Keratinocyte (primary cell): ENCODE results near the gene NRP2. TPM values are rescaled to one million over a fixed set of nuclear protein-coding genes. Genes with fewer than 3 reads are reported as not detected.

Experiments
- DNase-seq: peaks from one replicate; pipeline ENCODE4 v3.0.0-alpha.2; 2011; ENCODE audit warnings: low read depth, missing footprints, low spot score
- FAIRE-seq: peaks from 2 replicates; lab custom pipeline; 2011; peaks lifted over from hg19 to GRCh38; lab: Jason Lieb, UNC
- H2AFZ ChIP-seq: 2 replicates; pipeline ENCODE4 v1.6.0; 2012; ENCODE audit warnings: low read length, control low read depth, inconsistent platforms; ENCODE audit not compliant: control insufficient read depth
- H3K27ac ChIP-seq: 2 replicates; pipeline ENCODE4 v1.5.1; 2011; ENCODE audit warnings: low read length; ENCODE audit not compliant: control insufficient read depth, insufficient read depth
- H3K27me3 ChIP-seq: 3 replicates; pipeline ENCODE4 v1.6.0; 2011; ENCODE audit warnings: low read length; ENCODE audit not compliant: control insufficient read depth, insufficient read depth; ENCODE audit errors: extremely low read depth
- H3K36me3 ChIP-seq, 2 experiments: 2 replicates in 1 of 2; 3 replicates in 1 of 2; pipeline ENCODE4 v1.5.1; 2011; ENCODE audit warnings: low read length in 2 of 2, mild to moderate bottlenecking in 1 of 2; ENCODE audit not compliant: control insufficient read depth in 2 of 2, insufficient read depth in 2 of 2; ENCODE audit errors: extremely low read depth in 1 of 2
- H3K4me1 ChIP-seq: 3 replicates; pipeline ENCODE4 v1.5.1; 2011; ENCODE audit warnings: low read length; ENCODE audit not compliant: control insufficient read depth, insufficient read depth; ENCODE audit errors: extremely low read depth
- H3K4me2 ChIP-seq: 3 replicates; pipeline ENCODE4 v1.6.0; 2011; ENCODE audit warnings: low read depth, low read length; ENCODE audit not compliant: control insufficient read depth, insufficient read depth; ENCODE audit errors: extremely low read depth
- H3K4me3 ChIP-seq, 3 experiments: fragments of 200-600 bp in 1 of 3; sonication (generic) in 1 of 3; 2 replicates in 2 of 3; 3 replicates in 1 of 3; pipeline ENCODE4 v1.5.1; 2011 to 2016; ENCODE audit warnings: low read length in 3 of 3, mild to moderate bottlenecking in 3 of 3, control low read depth in 2 of 3, inconsistent platforms in 1 of 3, low read depth in 1 of 3, mixed read lengths in 1 of 3, mixed run types in 1 of 3, moderate library complexity in 1 of 3; ENCODE audit not compliant: control insufficient read depth in 2 of 3, insufficient read depth in 2 of 3; ENCODE audit errors: extremely low read depth in 1 of 3
- H3K79me2 ChIP-seq: 2 replicates; pipeline ENCODE4 v1.6.0; 2012; ENCODE audit warnings: low read length; ENCODE audit not compliant: control insufficient read depth, insufficient read depth
- H3K9ac ChIP-seq: 3 replicates; pipeline ENCODE4 v1.6.0; 2011; ENCODE audit warnings: low read length; ENCODE audit not compliant: control insufficient read depth, insufficient read depth; ENCODE audit errors: extremely low read depth
- H3K9me1 ChIP-seq: 3 replicates; pipeline ENCODE4 v1.6.0; 2011; ENCODE audit warnings: low read length; ENCODE audit not compliant: control insufficient read depth, insufficient read depth; ENCODE audit errors: extremely low read depth
- H3K9me3 ChIP-seq: 2 replicates; pipeline ENCODE4 v1.5.1; 2012; ENCODE audit warnings: low read depth, low read length; ENCODE audit not compliant: control insufficient read depth
- H4K20me1 ChIP-seq: 3 replicates; pipeline ENCODE4 v1.6.0; 2011; ENCODE audit warnings: low read length; ENCODE audit not compliant: control insufficient read depth, insufficient read depth; ENCODE audit errors: extremely low read depth
- EZH2 ChIP-seq: IDR thresholded peaks from one replicate; pipeline ENCODE4 v1.6.1; 2012; ENCODE audit warnings: inconsistent platforms, mild to moderate bottlenecking, low read length, moderate library complexity
- dilution Hi-C: fragments of 300-500 bp; cut with MboI; formaldehyde crosslinking; loops from one replicate; pipeline ENCODE4 v1.7.0; 2020; ENCODE audit warnings: low sequenced_read_pairs; ENCODE audit not compliant: extremely low pct_ligation_motif_present
- polyA plus RNA-seq, 5 experiments: library from polyadenylated mRNA; depleted of rRNA in 3 of 5; stranded (reverse) in 3 of 5; stranded (forward) in 1 of 5; unstranded in 1 of 5; fragments of >200 nt; gene quantifications; 1 replicate in 1 of 5; 2 replicates in 3 of 5; 3 replicates in 1 of 5; pipeline versions ENCODE4 v1.2.1 to v1.2.3, GENCODE V29; 2011 to 2012; ENCODE audit warnings: missing spikeins in 2 of 5, low read depth in 1 of 5, low replicate concordance in 1 of 5
- TF ChIP-seq, protein P1 (sequence below), 3 experiments: IDR thresholded peaks in 1 of 3; conservative IDR thresholded peaks in 1 of 3; optimal IDR thresholded peaks in 1 of 3; 2 replicates in 2 of 3; 3 replicates in 1 of 3; pipeline versions ENCODE3 to v1.5.1; 2011; ENCODE audit warnings: low read length in 3 of 3, mild to moderate bottlenecking in 3 of 3, moderate library complexity in 2 of 3, control low read depth in 1 of 3, inconsistent platforms in 1 of 3; ENCODE audit not compliant: insufficient read depth in 2 of 3; ENCODE audit errors: extremely low read depth in 1 of 3

NRP2 gene
- polyA plus RNA-seq, 1 donor (not counting 4 experiments of a cell fraction or from before 2014, with no cell fraction given) = 20.6 TPM

DNA sequence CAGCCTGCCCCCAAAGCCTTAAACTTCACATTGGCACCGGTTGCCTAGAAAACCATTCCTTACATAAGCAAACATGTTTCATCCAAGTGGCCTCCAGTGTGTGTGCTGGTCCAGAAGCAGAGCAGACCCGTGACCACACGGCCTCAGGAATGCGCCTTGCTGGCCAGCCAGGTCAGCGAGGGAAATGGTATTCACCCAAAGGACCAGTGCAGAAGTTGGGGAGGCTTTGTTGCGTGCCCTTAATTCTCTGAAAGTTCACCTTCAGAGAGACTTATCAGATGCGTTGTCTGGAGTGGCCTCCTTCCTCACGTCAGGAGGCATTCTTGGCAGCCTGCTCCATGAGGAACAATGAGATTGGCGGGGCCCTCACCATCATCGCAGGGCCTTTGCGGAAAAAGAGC is 25.9 kb downstream of the NRP2 start:
- H3K27me3 ChIP-seq = no peaks in the 10 kb centered on the region
- H3K4me3 ChIP-seq = no peak overlapping the region
- peaks cover 14% of the 10 kb centered on the region for H3K79me2 ChIP-seq
- no peak overlapping the region for H3K4me2 ChIP-seq
- no peak overlapping the region for H3K9ac ChIP-seq
- dilution Hi-C loops = no loop called here
- FAIRE-seq = no peak
- no peaks in the 10 kb centered on the region for H3K9me3 ChIP-seq
- H2AFZ ChIP-seq = no peak overlapping the region
- no peaks in the 10 kb centered on the region for H3K9me1 ChIP-seq
- no peak overlapping the region for H3K27ac ChIP-seq
- no peak for TF ChIP-seq EZH2
- TF ChIP-seq, protein P1, sequence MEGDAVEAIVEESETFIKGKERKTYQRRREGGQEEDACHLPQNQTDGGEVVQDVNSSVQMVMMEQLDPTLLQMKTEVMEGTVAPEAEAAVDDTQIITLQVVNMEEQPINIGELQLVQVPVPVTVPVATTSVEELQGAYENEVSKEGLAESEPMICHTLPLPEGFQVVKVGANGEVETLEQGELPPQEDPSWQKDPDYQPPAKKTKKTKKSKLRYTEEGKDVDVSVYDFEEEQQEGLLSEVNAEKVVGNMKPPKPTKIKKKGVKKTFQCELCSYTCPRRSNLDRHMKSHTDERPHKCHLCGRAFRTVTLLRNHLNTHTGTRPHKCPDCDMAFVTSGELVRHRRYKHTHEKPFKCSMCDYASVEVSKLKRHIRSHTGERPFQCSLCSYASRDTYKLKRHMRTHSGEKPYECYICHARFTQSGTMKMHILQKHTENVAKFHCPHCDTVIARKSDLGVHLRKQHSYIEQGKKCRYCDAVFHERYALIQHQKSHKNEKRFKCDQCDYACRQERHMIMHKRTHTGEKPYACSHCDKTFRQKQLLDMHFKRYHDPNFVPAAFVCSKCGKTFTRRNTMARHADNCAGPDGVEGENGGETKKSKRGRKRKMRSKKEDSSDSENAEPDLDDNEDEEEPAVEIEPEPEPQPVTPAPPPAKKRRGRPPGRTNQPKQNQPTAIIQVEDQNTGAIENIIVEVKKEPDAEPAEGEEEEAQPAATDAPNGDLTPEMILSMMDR (optimal IDR thresholded peaks at IDR 0.05 in 1 of 3, IDR thresholded peaks at IDR 0.05 in 1 of 3, conservative IDR thresholded peaks at IDR 0.05 in 1 of 3; ENCODE audit: extremely low read depth in 1 of 3, insufficient read depth in 2 of 3, low read length in 3 of 3) = no peak
- peaks cover 3 to 8% of the 10 kb centered on the region in 2 experiments for H3K36me3 ChIP-seq
- H3K4me1 ChIP-seq = peaks cover 15% of the 10 kb centered on the region
- H4K20me1 ChIP-seq = no peaks in the 10 kb centered on the region
- DNase-seq = no peak

DNA sequence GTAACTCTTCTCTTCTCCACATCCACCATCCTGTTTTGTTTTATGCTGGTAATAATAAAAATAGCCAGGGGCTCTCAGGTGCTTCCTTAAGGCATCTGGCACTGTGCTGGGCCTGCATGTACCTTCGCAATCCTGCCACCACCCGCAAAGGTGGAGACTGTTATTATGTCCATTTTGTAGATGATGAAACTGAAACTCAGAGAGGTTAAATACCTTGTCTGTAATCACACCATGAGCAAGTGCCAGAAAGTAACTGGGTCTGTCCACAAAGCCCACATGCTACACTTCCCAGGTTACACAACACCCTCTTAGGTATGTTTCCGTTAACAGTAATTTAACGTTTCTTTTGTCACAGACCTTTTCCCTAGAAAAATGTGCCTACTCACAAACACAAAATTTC is 27.0 kb downstream of the NRP2 start:
- Histone ChIP-seq H4K20me1 (no peaks in the 10 kb centered on the region), H2AFZ (no peak overlapping the region), H3K9me1 (no peaks in the 10 kb centered on the region), H3K36me3 (peaks cover 3 to 8% of the 10 kb centered on the region in 2 experiments), H3K9ac (no peak overlapping the region), H3K4me2 (no peak overlapping the region), H3K27ac (no peak overlapping the region), H3K27me3 (no peaks in the 10 kb centered on the region), H3K9me3 (no peaks in the 10 kb centered on the region), H3K4me3 (no peak overlapping the region), H3K4me1 (peaks cover 15% of the 10 kb centered on the region), H3K79me2 (peaks cover 9% of the 10 kb centered on the region)
- dilution Hi-C loops = no loop called here
- TF ChIP-seq EZH2 = no peak
- TF ChIP-seq, protein P1 (optimal IDR thresholded peaks at IDR 0.05 in 1 of 3, IDR thresholded peaks at IDR 0.05 in 1 of 3, conservative IDR thresholded peaks at IDR 0.05 in 1 of 3; ENCODE audit: extremely low read depth in 1 of 3, insufficient read depth in 2 of 3, low read length in 3 of 3) = no peak
- FAIRE-seq (no peak), DNase-seq (no peak)
